Central memory CD8-positive, alpha-beta T cell (primary cell): ENCODE data around the gene ACVRL1.

Experiments
- ATAC-seq: fragments of 150-1000 bp; cut with Tn5 transposase; replicated peaks from 2 replicates; pipeline ENCODE4 v1.10.0; 2022; ENCODE audit warnings: mild to moderate bottlenecking, moderate FRiP score, moderate number of reproducible peaks; ENCODE audit not compliant: poor library complexity, severe bottlenecking; ENCODE audit errors: extremely low read depth
- DNase-seq, 2 donors: peaks; one replicate each; pipeline ENCODE4 v3.0.0; 2021; ENCODE audit warnings: low spot score in 2 of 2
- H3K27ac Mint-ChIP-seq: one replicate; pipeline ENCODE4 v1.8.0; 2022; ENCODE audit warnings: low read depth, mild to moderate bottlenecking, moderate library complexity, mixed read lengths
- H3K27me3 Mint-ChIP-seq: one replicate; pipeline ENCODE4 v1.8.0; 2022; ENCODE audit warnings: mixed read lengths
- H3K36me3 Mint-ChIP-seq: one replicate; pipeline ENCODE4 v1.8.0; 2022; ENCODE audit warnings: mild to moderate bottlenecking, moderate library complexity, mixed read lengths; ENCODE audit not compliant: insufficient read depth
- H3K4me1 Mint-ChIP-seq: one replicate; pipeline ENCODE4 v1.8.0; 2022; ENCODE audit warnings: mixed read lengths
- H3K4me3 Mint-ChIP-seq: one replicate; pipeline ENCODE4 v1.8.0; 2022; ENCODE audit warnings: mild to moderate bottlenecking, moderate library complexity, mixed read lengths
- H3K9me3 Mint-ChIP-seq: one replicate; pipeline ENCODE4 v1.8.0; 2022; ENCODE audit warnings: mixed read lengths

ACVRL1 gene

GRCh38 chr12:51907856-51908425, 637 bp downstream of the ACVRL1 start:
- DNase-seq (no peak), ATAC-seq (no peak)
- Mint-ChIP-seq H3K4me1 (no peaks in the 10 kb centered on the region), H3K27ac (no peak overlapping the region), H3K4me3 (no peak overlapping the region), H3K9me3 (no peaks in the 10 kb centered on the region), H3K36me3 (no peaks in the 10 kb centered on the region), H3K27me3 (peaks cover 64% of the 10 kb centered on the region)

- Mint-ChIP-seq H3K9me3 (no peaks in the 10 kb centered on the region), H3K4me1 (no peaks in the 10 kb centered on the region), H3K36me3 (no peaks in the 10 kb centered on the region), H3K27me3 (peaks cover 73% of the 10 kb centered on the region), H3K4me3 (no peak overlapping the region), H3K27ac (no peak overlapping the region)
- DNase-seq (no peak), ATAC-seq (no peak)
Measured at GRCh38 chr12:51908876-51909592, 1.7 kb downstream of the ACVRL1 start.

GRCh38 chr12:51910168-51910567, 2.9 kb downstream of the ACVRL1 start:
- no peak overlapping the region for H3K4me3 Mint-ChIP-seq
- no peak for ATAC-seq
- H3K27ac Mint-ChIP-seq, result no peak overlapping the region
- DNase-seq, result no peak
- no peaks in the 10 kb centered on the region for H3K9me3 Mint-ChIP-seq
- peaks cover 78% of the 10 kb centered on the region for H3K27me3 Mint-ChIP-seq
- no peaks in the 10 kb centered on the region for H3K4me1 Mint-ChIP-seq
- no peaks in the 10 kb centered on the region for H3K36me3 Mint-ChIP-seq

GRCh38 chr12:51910691-51911090, 3.4 kb downstream of the ACVRL1 start:
- H3K27ac Mint-ChIP-seq, result no peak overlapping the region
- ATAC-seq (no peak), DNase-seq (no peak)
- H3K27me3 Mint-ChIP-seq, result peaks cover 80% of the 10 kb centered on the region
- H3K4me1 Mint-ChIP-seq, result no peaks in the 10 kb centered on the region
- no peaks in the 10 kb centered on the region for H3K9me3 Mint-ChIP-seq
- no peak overlapping the region for H3K4me3 Mint-ChIP-seq
- H3K36me3 Mint-ChIP-seq, result no peaks in the 10 kb centered on the region

GRCh38 chr12:51911307-51911706, 4.0 kb downstream of the ACVRL1 start:
- no peaks in the 10 kb centered on the region for H3K4me1 Mint-ChIP-seq
- no peak overlapping the region for H3K4me3 Mint-ChIP-seq
- H3K27ac Mint-ChIP-seq, result no peak overlapping the region
- ATAC-seq, result no peak
- no peak for DNase-seq
- no peaks in the 10 kb centered on the region for H3K9me3 Mint-ChIP-seq
- H3K36me3 Mint-ChIP-seq, result no peaks in the 10 kb centered on the region
- peaks cover 74% of the 10 kb centered on the region for H3K27me3 Mint-ChIP-seq

GRCh38 chr12:51911788-51912711, 4.7 kb downstream of the ACVRL1 start:
- ATAC-seq (no peak), DNase-seq (no peak)

GRCh38 chr12:51913071-51914033, 6.0 kb downstream of the ACVRL1 start:
- no peak for DNase-seq
- Mint-ChIP-seq H3K36me3 (no peaks in the 10 kb centered on the region), H3K4me1 (no peaks in the 10 kb centered on the region), H3K9me3 (no peaks in the 10 kb centered on the region), H3K4me3 (no peak overlapping the region), H3K27me3 (peaks cover 63% of the 10 kb centered on the region), H3K27ac (no peak overlapping the region)
- no peak for ATAC-seq

More at GRCh38 chr12:51911788-51912711, 4.7 kb downstream of the ACVRL1 start:
- Mint-ChIP-seq H3K4me3 (no peak overlapping the region), H3K27ac (no peak overlapping the region), H3K27me3 (peaks cover 70% of the 10 kb centered on the region), H3K36me3 (no peaks in the 10 kb centered on the region), H3K9me3 (no peaks in the 10 kb centered on the region), H3K4me1 (no peaks in the 10 kb centered on the region)

GRCh38 chr12:51914034-51914923, 7.0 kb downstream of the ACVRL1 start:
- H3K4me3 Mint-ChIP-seq, result no peak overlapping the region
- peaks cover under 1% of the 10 kb centered on the region for H3K36me3 Mint-ChIP-seq
- H3K27me3 Mint-ChIP-seq, result peaks cover 54% of the 10 kb centered on the region
- no peak overlapping the region for H3K27ac Mint-ChIP-seq
- DNase-seq, result no peak
- ATAC-seq, result no peak
- H3K4me1 Mint-ChIP-seq, result no peaks in the 10 kb centered on the region
- H3K9me3 Mint-ChIP-seq, result no peaks in the 10 kb centered on the region

- Mint-ChIP-seq H3K9me3 (no peaks in the 10 kb centered on the region), H3K4me1 (no peaks in the 10 kb centered on the region), H3K36me3 (peaks cover 1% of the 10 kb centered on the region), H3K4me3 (no peak overlapping the region), H3K27me3 (peaks cover 45% of the 10 kb centered on the region), H3K27ac (no peak overlapping the region)
- DNase-seq (no peak), ATAC-seq (no peak)
Measured at GRCh38 chr12:51915003-51915625, 7.8 kb downstream of the ACVRL1 start.

GRCh38 chr12:51915951-51916350, 8.6 kb downstream of the ACVRL1 start:
- H3K4me3 Mint-ChIP-seq, result no peak overlapping the region
- H3K9me3 Mint-ChIP-seq, result no peaks in the 10 kb centered on the region

GRCh38 chr12:51917041-51917590, 9.8 kb downstream of the ACVRL1 start:
- Mint-ChIP-seq H3K4me1 (no peaks in the 10 kb centered on the region), H3K27me3 (peaks cover 26% of the 10 kb centered on the region), H3K27ac (no peak overlapping the region), H3K9me3 (no peaks in the 10 kb centered on the region), H3K36me3 (peaks cover 1% of the 10 kb centered on the region), H3K4me3 (no peak overlapping the region)
- DNase-seq (no peak), ATAC-seq (no peak)

More at GRCh38 chr12:51915951-51916350, 8.6 kb downstream of the ACVRL1 start:
- H3K27ac Mint-ChIP-seq, result no peak overlapping the region
- no peaks in the 10 kb centered on the region for H3K4me1 Mint-ChIP-seq
- no peak for ATAC-seq
- H3K27me3 Mint-ChIP-seq, result peaks cover 38% of the 10 kb centered on the region
- DNase-seq, result no peak
- H3K36me3 Mint-ChIP-seq, result peaks cover 1% of the 10 kb centered on the region
